ENCODE results near the gene NBAS. TPM values are rescaled to one million over a fixed set of nuclear protein-coding genes. Genes with fewer than 3 reads are reported as not detected.

NBAS gene
- total and polyA plus RNA-seq, 9 of the 15 experiments (the other 6 are each of a cell fraction or from before 2014, with no cell fraction given) = 15.3 to 94.4 (median 69.9) TPM

GRCh38 chr2:15560988-15561573 is at the start of gene NBAS (continued):
- no peak for TF ChIP-seq PRPF4 (IDR thresholded peaks at IDR 0.05; ENCODE audit: insufficient read depth, low read depth, low read length, poor library complexity, severe bottlenecking)
- TF ChIP-seq DMBX1 (CRISPR knock-in tag; IDR thresholded peaks at IDR 0.05; ENCODE audit: borderline replicate concordance) = no peak
- TF ChIP-seq, protein P1, sequence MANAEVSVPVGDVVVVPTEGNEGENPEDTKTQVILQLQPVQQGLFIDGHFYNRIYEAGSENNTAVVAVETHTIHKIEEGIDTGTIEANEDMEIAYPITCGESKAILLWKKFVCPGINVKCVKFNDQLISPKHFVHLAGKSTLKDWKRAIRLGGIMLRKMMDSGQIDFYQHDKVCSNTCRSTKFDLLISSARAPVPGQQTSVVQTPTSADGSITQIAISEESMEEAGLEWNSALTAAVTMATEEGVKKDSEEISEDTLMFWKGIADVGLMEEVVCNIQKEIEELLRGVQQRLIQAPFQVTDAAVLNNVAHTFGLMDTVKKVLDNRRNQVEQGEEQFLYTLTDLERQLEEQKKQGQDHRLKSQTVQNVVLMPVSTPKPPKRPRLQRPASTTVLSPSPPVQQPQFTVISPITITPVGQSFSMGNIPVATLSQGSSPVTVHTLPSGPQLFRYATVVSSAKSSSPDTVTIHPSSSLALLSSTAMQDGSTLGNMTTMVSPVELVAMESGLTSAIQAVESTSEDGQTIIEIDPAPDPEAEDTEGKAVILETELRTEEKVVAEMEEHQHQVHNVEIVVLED (CRISPR knock-in tag; IDR thresholded peaks at IDR 0.05) = 0 out of 2 replicates have a peak, but pooled peaks have one; percentile 19
- no peak for TF ChIP-seq ZNF398 (CRISPR knock-in tag; IDR thresholded peaks at IDR 0.05)
- peak; percentile 21 to 57; a peak in 1 of 4 replicates for TF ChIP-seq HDAC1 (IDR thresholded peaks at IDR 0.05)
- TF ChIP-seq, protein P2, sequence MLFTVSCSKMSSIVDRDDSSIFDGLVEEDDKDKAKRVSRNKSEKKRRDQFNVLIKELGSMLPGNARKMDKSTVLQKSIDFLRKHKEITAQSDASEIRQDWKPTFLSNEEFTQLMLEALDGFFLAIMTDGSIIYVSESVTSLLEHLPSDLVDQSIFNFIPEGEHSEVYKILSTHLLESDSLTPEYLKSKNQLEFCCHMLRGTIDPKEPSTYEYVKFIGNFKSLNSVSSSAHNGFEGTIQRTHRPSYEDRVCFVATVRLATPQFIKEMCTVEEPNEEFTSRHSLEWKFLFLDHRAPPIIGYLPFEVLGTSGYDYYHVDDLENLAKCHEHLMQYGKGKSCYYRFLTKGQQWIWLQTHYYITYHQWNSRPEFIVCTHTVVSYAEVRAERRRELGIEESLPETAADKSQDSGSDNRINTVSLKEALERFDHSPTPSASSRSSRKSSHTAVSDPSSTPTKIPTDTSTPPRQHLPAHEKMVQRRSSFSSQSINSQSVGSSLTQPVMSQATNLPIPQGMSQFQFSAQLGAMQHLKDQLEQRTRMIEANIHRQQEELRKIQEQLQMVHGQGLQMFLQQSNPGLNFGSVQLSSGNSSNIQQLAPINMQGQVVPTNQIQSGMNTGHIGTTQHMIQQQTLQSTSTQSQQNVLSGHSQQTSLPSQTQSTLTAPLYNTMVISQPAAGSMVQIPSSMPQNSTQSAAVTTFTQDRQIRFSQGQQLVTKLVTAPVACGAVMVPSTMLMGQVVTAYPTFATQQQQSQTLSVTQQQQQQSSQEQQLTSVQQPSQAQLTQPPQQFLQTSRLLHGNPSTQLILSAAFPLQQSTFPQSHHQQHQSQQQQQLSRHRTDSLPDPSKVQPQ (CRISPR knock-in tag; IDR thresholded peaks at IDR 0.05; ENCODE audit: borderline replicate concordance) = no peak
- TF ChIP-seq POLR3G (IDR thresholded peaks at IDR 0.05; ENCODE audit: extremely low read depth, insufficient read length, insufficient replicate concordance) = no peak
- TF ChIP-seq, protein P3, sequence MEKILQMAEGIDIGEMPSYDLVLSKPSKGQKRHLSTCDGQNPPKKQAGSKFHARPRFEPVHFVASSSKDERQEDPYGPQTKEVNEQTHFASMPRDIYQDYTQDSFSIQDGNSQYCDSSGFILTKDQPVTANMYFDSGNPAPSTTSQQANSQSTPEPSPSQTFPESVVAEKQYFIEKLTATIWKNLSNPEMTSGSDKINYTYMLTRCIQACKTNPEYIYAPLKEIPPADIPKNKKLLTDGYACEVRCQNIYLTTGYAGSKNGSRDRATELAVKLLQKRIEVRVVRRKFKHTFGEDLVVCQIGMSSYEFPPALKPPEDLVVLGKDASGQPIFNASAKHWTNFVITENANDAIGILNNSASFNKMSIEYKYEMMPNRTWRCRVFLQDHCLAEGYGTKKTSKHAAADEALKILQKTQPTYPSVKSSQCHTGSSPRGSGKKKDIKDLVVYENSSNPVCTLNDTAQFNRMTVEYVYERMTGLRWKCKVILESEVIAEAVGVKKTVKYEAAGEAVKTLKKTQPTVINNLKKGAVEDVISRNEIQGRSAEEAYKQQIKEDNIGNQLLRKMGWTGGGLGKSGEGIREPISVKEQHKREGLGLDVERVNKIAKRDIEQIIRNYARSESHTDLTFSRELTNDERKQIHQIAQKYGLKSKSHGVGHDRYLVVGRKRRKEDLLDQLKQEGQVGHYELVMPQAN (IDR thresholded peaks at IDR 0.05; ENCODE audit: borderline replicate concordance) = peak; percentile 44; the same call in 1 of the 2 replicates
- TF ChIP-seq POU5F1 (IDR thresholded peaks at IDR 0.05; ENCODE audit: borderline replicate concordance, low read depth, low read length, partially characterized antibody) = no peak
- TF ChIP-seq KLF16 (IDR thresholded peaks at IDR 0.05) = peak; percentile 92
- TF ChIP-seq AFF1 (IDR thresholded peaks at IDR 0.05; ENCODE audit: low read depth in 1 of 2, partially characterized antibody in 2 of 2) = peak in 1 of 2 experiments; percentile 76
- no peak for TF ChIP-seq ADNP (tag; IDR thresholded peaks at IDR 0.05)

Data from K562 (cell line).